ENCODE data around the gene MACF1. TPM values are rescaled to one million over a fixed set of nuclear protein-coding genes. Genes with fewer than 3 reads are reported as not detected.

MACF1 gene
- total and polyA plus RNA-seq, 9 donors = 93.6 to 331 (median 247) TPM

DNA sequence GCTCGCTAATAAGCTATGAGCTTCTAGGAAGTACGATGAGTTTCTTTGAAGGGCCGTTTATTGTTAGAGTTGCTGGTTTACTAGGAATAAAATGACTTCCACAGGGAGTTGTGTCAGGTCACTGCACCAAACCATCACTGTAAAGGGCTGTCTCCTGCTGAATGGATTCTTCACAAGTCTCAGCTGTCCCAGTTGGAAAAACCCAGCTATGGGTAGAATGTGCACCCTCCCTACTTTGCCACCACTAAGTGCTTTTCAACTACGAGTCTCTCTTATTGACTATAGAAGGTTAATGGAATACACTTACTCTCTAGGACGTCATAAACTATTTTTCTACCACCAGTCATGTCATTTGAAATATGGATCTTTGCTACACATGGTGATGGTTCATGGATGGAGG lies 192.2 kb downstream of the MACF1 start:
- WGBS, 3 donors = 79 to 83% (median 81%) methylated on average over 5 of the region's 5 CpGs
- Histone ChIP-seq H3K27ac (no peak overlapping the region), H3K4me1 (ENCODE audit: insufficient read depth) (peaks cover 23% of the 10 kb centered on the region)

DNA sequence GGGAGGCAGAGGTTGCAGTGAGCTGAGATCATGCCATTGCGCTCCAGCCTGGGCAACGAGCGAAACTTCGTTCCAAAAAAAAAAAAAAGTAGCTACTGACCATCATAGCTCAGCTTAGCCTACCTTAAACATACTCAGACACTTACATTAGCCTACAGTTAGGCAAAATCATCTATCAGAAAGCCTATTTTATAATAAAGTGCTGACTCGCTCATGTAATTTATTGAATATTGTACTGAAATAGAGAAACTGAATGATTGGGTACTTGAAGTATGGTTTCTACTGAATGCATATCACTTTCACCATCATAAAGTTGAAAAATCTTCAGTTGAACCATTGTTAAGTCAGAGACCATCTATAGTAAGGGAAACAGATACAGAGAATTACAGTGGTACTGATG lies 193.0 kb downstream of the MACF1 start:
- H3K27me3 ChIP-seq = no peaks in the 10 kb centered on the region
- intact Hi-C loops (cut with DNase I) = no loop called here
- no peaks in the 10 kb centered on the region for H3K9me3 ChIP-seq
- no peak overlapping the region for H3K4me3 ChIP-seq
- TF ChIP-seq EP300 (IDR thresholded peaks at IDR 0.05) = no peak
- TF ChIP-seq, protein P1, sequence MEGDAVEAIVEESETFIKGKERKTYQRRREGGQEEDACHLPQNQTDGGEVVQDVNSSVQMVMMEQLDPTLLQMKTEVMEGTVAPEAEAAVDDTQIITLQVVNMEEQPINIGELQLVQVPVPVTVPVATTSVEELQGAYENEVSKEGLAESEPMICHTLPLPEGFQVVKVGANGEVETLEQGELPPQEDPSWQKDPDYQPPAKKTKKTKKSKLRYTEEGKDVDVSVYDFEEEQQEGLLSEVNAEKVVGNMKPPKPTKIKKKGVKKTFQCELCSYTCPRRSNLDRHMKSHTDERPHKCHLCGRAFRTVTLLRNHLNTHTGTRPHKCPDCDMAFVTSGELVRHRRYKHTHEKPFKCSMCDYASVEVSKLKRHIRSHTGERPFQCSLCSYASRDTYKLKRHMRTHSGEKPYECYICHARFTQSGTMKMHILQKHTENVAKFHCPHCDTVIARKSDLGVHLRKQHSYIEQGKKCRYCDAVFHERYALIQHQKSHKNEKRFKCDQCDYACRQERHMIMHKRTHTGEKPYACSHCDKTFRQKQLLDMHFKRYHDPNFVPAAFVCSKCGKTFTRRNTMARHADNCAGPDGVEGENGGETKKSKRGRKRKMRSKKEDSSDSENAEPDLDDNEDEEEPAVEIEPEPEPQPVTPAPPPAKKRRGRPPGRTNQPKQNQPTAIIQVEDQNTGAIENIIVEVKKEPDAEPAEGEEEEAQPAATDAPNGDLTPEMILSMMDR (IDR thresholded peaks at IDR 0.05) = no peak
- no peak for TF ChIP-seq POLR2A (IDR thresholded peaks at IDR 0.05)
- H3K36me3 ChIP-seq = no peaks in the 10 kb centered on the region
- H3K4me1 ChIP-seq (ENCODE audit: insufficient read depth) = peaks cover 18% of the 10 kb centered on the region
- 82 to 90% (median 89%) methylated on average over 5 of the region's 5 CpGs for WGBS, 3 donors
- no peak for DNase-seq
- no peak overlapping the region for H3K27ac ChIP-seq

More for the DNA sequence above, 192.2 kb downstream of the MACF1 start:
- intact Hi-C loops (cut with DNase I) = no loop called here
- DNase-seq = no peak
- Histone ChIP-seq H3K36me3 (no peaks in the 10 kb centered on the region), H3K4me3 (no peak overlapping the region), H3K27me3 (no peaks in the 10 kb centered on the region), H3K9me3 (no peaks in the 10 kb centered on the region)
- no peak for TF ChIP-seq EP300 (IDR thresholded peaks at IDR 0.05)
- TF ChIP-seq, protein P1 (IDR thresholded peaks at IDR 0.05) = no peak

DNA sequence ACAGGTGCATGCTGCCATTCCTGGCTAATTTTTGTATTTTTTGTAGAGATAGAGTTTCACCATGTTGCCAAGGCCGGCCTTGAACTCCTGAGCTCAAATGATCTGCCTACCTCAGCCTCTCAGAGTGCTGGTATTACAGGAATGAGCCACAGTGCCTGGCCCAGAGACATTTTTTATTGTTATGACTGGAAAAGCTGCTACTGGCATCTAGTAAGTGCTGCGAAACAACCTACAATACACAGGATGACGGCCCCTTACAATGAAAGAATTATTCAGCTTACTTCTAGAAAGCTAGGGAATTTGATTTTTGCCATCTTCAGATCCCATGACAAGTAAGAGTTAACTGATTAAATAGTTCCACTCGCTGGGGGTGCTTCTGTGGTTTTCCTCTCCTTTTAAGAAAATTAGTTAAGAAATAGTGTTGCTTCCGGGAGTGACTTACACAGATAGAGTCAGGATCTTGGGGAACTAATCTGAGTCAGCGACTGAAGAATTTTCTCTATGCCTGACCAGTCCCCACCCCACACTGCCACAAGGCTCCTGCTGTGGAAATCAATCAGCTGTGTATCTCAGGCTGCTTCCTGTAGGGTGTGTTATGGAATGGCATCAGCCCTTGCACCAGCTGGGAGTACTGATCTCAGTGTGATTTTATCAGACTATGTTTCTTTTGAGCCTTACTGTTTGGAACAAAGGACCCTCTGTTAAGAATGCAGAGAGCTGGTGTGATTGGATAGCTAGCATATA lies 194.0 kb downstream of the MACF1 start:
- Histone ChIP-seq H3K9me3 (no peaks in the 10 kb centered on the region), H3K4me3 (no peak overlapping the region), H3K27me3 (no peaks in the 10 kb centered on the region), H3K36me3 (no peaks in the 10 kb centered on the region), H3K27ac (peak overlapping the region; percentile 21 to 53), H3K4me1 (ENCODE audit: insufficient read depth) (peaks cover 14% of the 10 kb centered on the region)
- intact Hi-C loops (cut with DNase I) = no loop called here
- TF ChIP-seq, protein P1 (IDR thresholded peaks at IDR 0.05) = no peak
- TF ChIP-seq POLR2A (IDR thresholded peaks at IDR 0.05) (no peak), EP300 (IDR thresholded peaks at IDR 0.05) (no peak)
- DNase-seq = peak in 1 of 5 donors; percentile 49
- 8 to 21% (median 10%) methylated on average over 6 of the region's 6 CpGs for WGBS, 3 donors

DNA sequence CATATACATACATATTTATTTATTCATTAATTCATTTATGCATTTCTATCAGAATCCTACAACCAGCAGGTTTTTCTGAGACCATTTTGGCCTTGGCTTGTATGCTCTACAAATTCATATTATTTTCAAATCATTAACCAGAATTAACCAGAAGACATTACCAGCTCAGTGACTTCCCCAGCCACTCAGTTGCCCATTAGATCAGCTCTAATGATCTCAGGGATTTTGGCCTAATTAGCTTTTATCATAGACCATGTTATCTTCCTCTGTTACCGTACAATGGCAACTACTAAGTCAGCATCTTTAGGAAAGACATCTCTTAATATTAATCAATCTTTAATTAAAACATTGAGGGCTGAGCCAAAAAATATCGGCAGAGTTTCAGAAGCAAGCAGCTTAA lies 196.6 kb downstream of the MACF1 start:
- H3K36me3 ChIP-seq = no peaks in the 10 kb centered on the region
- peaks cover 8% of the 10 kb centered on the region for H3K4me1 ChIP-seq (ENCODE audit: insufficient read depth)
- no peaks in the 10 kb centered on the region for H3K9me3 ChIP-seq
- no peak overlapping the region for H3K27ac ChIP-seq
- H3K4me3 ChIP-seq = no peak overlapping the region
- no peak for DNase-seq
- H3K27me3 ChIP-seq = no peaks in the 10 kb centered on the region
- intact Hi-C loops (cut with DNase I) = no loop called here
- WGBS, 3 donors = 71 to 86% (median 79%) methylated on average over 2 of the region's 2 CpGs
- TF ChIP-seq POLR2A (IDR thresholded peaks at IDR 0.05) (no peak), EP300 (IDR thresholded peaks at IDR 0.05) (no peak)
- TF ChIP-seq, protein P1 (IDR thresholded peaks at IDR 0.05) = no peak
